Activated T-cell treated with anti-CD3 and anti-CD28 coated beads, Interleukin-2, amount 50 U/mL, for 24 hours (primary cell): ENCODE data around the gene NNMT.

Experiments
- DNase-seq: peaks from one replicate; pipeline ENCODE4 v3.0.0-alpha.2; 2020
- H3K27ac Mint-ChIP-seq: 2 replicates; pipeline ENCODE4 v1.8.0; 2020; ENCODE audit warnings: mild to moderate bottlenecking, mixed read lengths
- H3K27me3 Mint-ChIP-seq: 2 replicates; pipeline ENCODE4 v1.8.0; 2020; ENCODE audit warnings: mixed read lengths
- H3K36me3 Mint-ChIP-seq: 2 replicates; pipeline ENCODE4 v1.8.0; 2020; ENCODE audit warnings: low read depth, mixed read lengths
- H3K4me1 Mint-ChIP-seq: 2 replicates; pipeline ENCODE4 v1.8.0; 2020; ENCODE audit warnings: low read depth, mixed read lengths
- H3K4me3 Mint-ChIP-seq: 2 replicates; pipeline ENCODE4 v1.8.0; 2020; ENCODE audit warnings: mild to moderate bottlenecking, moderate library complexity, mixed read lengths
- H3K9me3 Mint-ChIP-seq: 2 replicates; pipeline ENCODE4 v1.8.0; 2020; ENCODE audit warnings: mixed read lengths

The NNMT gene

GRCh38 chr11:114295676-114296604 is at the start of gene NNMT:
NNMT (plus strand) TSS chr11:114296399; CDS start chr11:114296557, 158 bp downstream.
- Mint-ChIP-seq H3K4me3 (no peak within 1 kb of the TSS), H3K27ac (no peak within 1 kb of the TSS), H3K27me3 (peaks cover 13% of the 10 kb centered on the region), H3K4me1 (no peaks in the 10 kb centered on the region), H3K9me3 (peaks cover 2% of the 10 kb centered on the region), H3K36me3 (no peaks in the 10 kb centered on the region)
- DNase-seq = no peak

- Mint-ChIP-seq H3K9me3 (no peaks in the 10 kb centered on the region), H3K4me3 (no peak overlapping the region), H3K36me3 (peaks cover 2% of the 10 kb centered on the region), H3K4me1 (no peaks in the 10 kb centered on the region), H3K27ac (no peak overlapping the region), H3K27me3 (no peaks in the 10 kb centered on the region)
- no peak for DNase-seq
Observed at GRCh38 chr11:114247070-114247789, 49.0 kb upstream of the NNMT start.

- H3K4me3 Mint-ChIP-seq = no peak overlapping the region
- no peaks in the 10 kb centered on the region for H3K27me3 Mint-ChIP-seq
- DNase-seq = no peak
- H3K27ac Mint-ChIP-seq = no peak overlapping the region
- peaks cover 2% of the 10 kb centered on the region for H3K36me3 Mint-ChIP-seq
- H3K9me3 Mint-ChIP-seq = no peaks in the 10 kb centered on the region
- H3K4me1 Mint-ChIP-seq = no peaks in the 10 kb centered on the region
Observed at GRCh38 chr11:114250180-114250579, 46.0 kb upstream of the NNMT start.

- no peak for DNase-seq
- no peak overlapping the region for H3K4me3 Mint-ChIP-seq
- H3K36me3 Mint-ChIP-seq = peaks cover 2% of the 10 kb centered on the region
- no peak overlapping the region for H3K27ac Mint-ChIP-seq
- H3K27me3 Mint-ChIP-seq = no peaks in the 10 kb centered on the region
- no peaks in the 10 kb centered on the region for H3K4me1 Mint-ChIP-seq
- no peaks in the 10 kb centered on the region for H3K9me3 Mint-ChIP-seq
Observed at GRCh38 chr11:114250993-114251814, 45.0 kb upstream of the NNMT start.

GRCh38 chr11:114251815-114252337 is 44.3 kb upstream of the NNMT start:
- H3K27me3 Mint-ChIP-seq = no peaks in the 10 kb centered on the region
- no peak overlapping the region for H3K27ac Mint-ChIP-seq
- no peaks in the 10 kb centered on the region for H3K4me1 Mint-ChIP-seq
- peaks cover 2% of the 10 kb centered on the region for H3K36me3 Mint-ChIP-seq
- H3K9me3 Mint-ChIP-seq = no peaks in the 10 kb centered on the region
- no peak overlapping the region for H3K4me3 Mint-ChIP-seq
- no peak for DNase-seq

GRCh38 chr11:114252767-114253166 is 43.4 kb upstream of the NNMT start:
- DNase-seq = no peak
- Mint-ChIP-seq H3K27me3 (no peaks in the 10 kb centered on the region), H3K9me3 (no peaks in the 10 kb centered on the region), H3K4me1 (no peaks in the 10 kb centered on the region), H3K4me3 (no peak overlapping the region), H3K36me3 (peaks cover 2% of the 10 kb centered on the region), H3K27ac (no peak overlapping the region)

GRCh38 chr11:114253771-114254170 is 42.4 kb upstream of the NNMT start:
- Mint-ChIP-seq H3K9me3 (no peaks in the 10 kb centered on the region), H3K36me3 (peaks cover 2% of the 10 kb centered on the region), H3K4me3 (no peak overlapping the region), H3K4me1 (no peaks in the 10 kb centered on the region), H3K27me3 (no peaks in the 10 kb centered on the region), H3K27ac (no peak overlapping the region)
- DNase-seq = no peak

GRCh38 chr11:114254571-114255146 is 41.5 kb upstream of the NNMT start:
- Mint-ChIP-seq H3K4me3 (no peak overlapping the region), H3K27ac (no peak overlapping the region), H3K9me3 (no peaks in the 10 kb centered on the region), H3K27me3 (no peaks in the 10 kb centered on the region), H3K36me3 (peaks cover 2% of the 10 kb centered on the region), H3K4me1 (no peaks in the 10 kb centered on the region)
- DNase-seq = no peak

- Mint-ChIP-seq H3K4me1 (no peaks in the 10 kb centered on the region), H3K9me3 (no peaks in the 10 kb centered on the region), H3K27me3 (no peaks in the 10 kb centered on the region), H3K27ac (no peak overlapping the region), H3K36me3 (peaks cover 1% of the 10 kb centered on the region), H3K4me3 (no peak overlapping the region)
- no peak for DNase-seq
Observed at GRCh38 chr11:114255289-114255688, 40.9 kb upstream of the NNMT start.

- Mint-ChIP-seq H3K36me3 (no peaks in the 10 kb centered on the region), H3K9me3 (no peaks in the 10 kb centered on the region), H3K4me3 (no peak overlapping the region), H3K27me3 (no peaks in the 10 kb centered on the region), H3K4me1 (no peaks in the 10 kb centered on the region), H3K27ac (no peak overlapping the region)
- DNase-seq = no peak
Observed at GRCh38 chr11:114256176-114256966, 39.8 kb upstream of the NNMT start.

- Mint-ChIP-seq H3K9me3 (no peaks in the 10 kb centered on the region), H3K36me3 (no peaks in the 10 kb centered on the region), H3K27me3 (no peaks in the 10 kb centered on the region), H3K4me3 (no peak overlapping the region), H3K27ac (no peak overlapping the region), H3K4me1 (no peaks in the 10 kb centered on the region)
- no peak for DNase-seq
Observed at GRCh38 chr11:114256967-114257286, 39.3 kb upstream of the NNMT start.

- Mint-ChIP-seq H3K4me3 (no peak overlapping the region), H3K4me1 (no peaks in the 10 kb centered on the region), H3K27ac (no peak overlapping the region), H3K9me3 (no peaks in the 10 kb centered on the region), H3K36me3 (no peaks in the 10 kb centered on the region), H3K27me3 (no peaks in the 10 kb centered on the region)
- DNase-seq = no peak
Observed at GRCh38 chr11:114257621-114258558, 38.3 kb upstream of the NNMT start.

- peak overlapping the region; percentile 10 for H3K27ac Mint-ChIP-seq
Observed at GRCh38 chr11:114258696-114259095, 37.5 kb upstream of the NNMT start.

More at GRCh38 chr11:114258696-114259095, 37.5 kb upstream of the NNMT start:
- H3K9me3 Mint-ChIP-seq = no peaks in the 10 kb centered on the region
- H3K36me3 Mint-ChIP-seq = no peaks in the 10 kb centered on the region
- no peaks in the 10 kb centered on the region for H3K4me1 Mint-ChIP-seq
- no peak overlapping the region for H3K4me3 Mint-ChIP-seq
- H3K27me3 Mint-ChIP-seq = no peaks in the 10 kb centered on the region
- no peak for DNase-seq
